Measurements from ENCODE around the gene SGK1. TPM values are rescaled to one million over a fixed set of nuclear protein-coding genes. Genes with fewer than 3 reads are reported as not detected.
"Not testable (repeated sequence)": the region's sequence is repeated elsewhere in the genome, so short reads cannot be mapped to it uniquely, and the experiment has no call there.

Gene SGK1
- total RNA-seq, 3 donors from 2014 or later (not counting 1 experiment from before 2014, with no cell fraction given): 31.8 to 89.6 (median 33.3) TPM

GRCh38 chr6:134235937-134236751 is 81.8 kb downstream of the SGK1 start:
- Mint-ChIP-seq H3K27ac (no peak overlapping the region), H3K4me3 (no peak overlapping the region), H3K4me1 (peaks cover 7 to 16% of the 10 kb centered on the region in 2 donors), H3K36me3 (no peaks in the 10 kb centered on the region), H3K27me3 (ENCODE audit: low read depth in 2 of 2) (no peaks in the 10 kb centered on the region), H3K9me3 (no peaks in the 10 kb centered on the region)
- peak overlapping the region; percentile 72 for H3K27ac ChIP-seq (ENCODE audit: low read length)
- no peak overlapping the region for H3K4me3 ChIP-seq (ENCODE audit: low read length)
- intact Hi-C loops (cut with micrococcal nuclease): no loop called here
- H3K27me3 ChIP-seq (ENCODE audit: control insufficient read depth, insufficient read depth, low read length): no peaks in the 10 kb centered on the region
- H3K36me3 ChIP-seq (ENCODE audit: control insufficient read depth, insufficient read depth, low read length): no peaks in the 10 kb centered on the region
- TF ChIP-seq, protein P1, sequence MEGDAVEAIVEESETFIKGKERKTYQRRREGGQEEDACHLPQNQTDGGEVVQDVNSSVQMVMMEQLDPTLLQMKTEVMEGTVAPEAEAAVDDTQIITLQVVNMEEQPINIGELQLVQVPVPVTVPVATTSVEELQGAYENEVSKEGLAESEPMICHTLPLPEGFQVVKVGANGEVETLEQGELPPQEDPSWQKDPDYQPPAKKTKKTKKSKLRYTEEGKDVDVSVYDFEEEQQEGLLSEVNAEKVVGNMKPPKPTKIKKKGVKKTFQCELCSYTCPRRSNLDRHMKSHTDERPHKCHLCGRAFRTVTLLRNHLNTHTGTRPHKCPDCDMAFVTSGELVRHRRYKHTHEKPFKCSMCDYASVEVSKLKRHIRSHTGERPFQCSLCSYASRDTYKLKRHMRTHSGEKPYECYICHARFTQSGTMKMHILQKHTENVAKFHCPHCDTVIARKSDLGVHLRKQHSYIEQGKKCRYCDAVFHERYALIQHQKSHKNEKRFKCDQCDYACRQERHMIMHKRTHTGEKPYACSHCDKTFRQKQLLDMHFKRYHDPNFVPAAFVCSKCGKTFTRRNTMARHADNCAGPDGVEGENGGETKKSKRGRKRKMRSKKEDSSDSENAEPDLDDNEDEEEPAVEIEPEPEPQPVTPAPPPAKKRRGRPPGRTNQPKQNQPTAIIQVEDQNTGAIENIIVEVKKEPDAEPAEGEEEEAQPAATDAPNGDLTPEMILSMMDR (IDR thresholded peaks at IDR 0.05): no peak
- peak in 1 of 2 donors; percentile 60 for DNase-seq
- peak; percentile 59 to 76 (median 63) for ATAC-seq
- no peaks in the 10 kb centered on the region for H3K9me3 ChIP-seq (ENCODE audit: control insufficient read depth, insufficient read depth, low read length)
- peaks cover 21% of the 10 kb centered on the region for H3K4me1 ChIP-seq (ENCODE audit: control insufficient read depth, insufficient read depth, low read length)
- WGBS (ENCODE audit: insufficient coverage): 75% methylated on average over 6 of the region's 7 CpGs

- H3K36me3 ChIP-seq (ENCODE audit: control insufficient read depth, insufficient read depth, low read length); H3K27ac Mint-ChIP-seq; H3K27me3 Mint-ChIP-seq (ENCODE audit: low read depth in 2 of 2); H3K27me3 ChIP-seq (ENCODE audit: control insufficient read depth, insufficient read depth, low read length); H3K4me3 ChIP-seq (ENCODE audit: low read length); H3K9me3 ChIP-seq (ENCODE audit: control insufficient read depth, insufficient read depth, low read length); H3K36me3 Mint-ChIP-seq; ATAC-seq; intact Hi-C loops (cut with micrococcal nuclease); H3K9me3 Mint-ChIP-seq; DNase-seq; H3K4me3 Mint-ChIP-seq: not testable (repeated sequence)
- H3K4me1 Mint-ChIP-seq: peaks cover 3 to 11% of the 10 kb centered on the region in 2 donors
- WGBS (ENCODE audit: insufficient coverage): 86% methylated on average over 3 of the region's 4 CpGs
- H3K27ac ChIP-seq (ENCODE audit: low read length): peak overlapping the region; percentile 72
- H3K4me1 ChIP-seq (ENCODE audit: control insufficient read depth, insufficient read depth, low read length): peaks cover 15% of the 10 kb centered on the region
Observed at GRCh38 chr6:134235334-134235733, 82.6 kb downstream of the SGK1 start.

- Histone ChIP-seq H3K36me3 (ENCODE audit: control insufficient read depth, insufficient read depth, low read length) (no peaks in the 10 kb centered on the region), H3K4me3 (ENCODE audit: low read length) (no peak overlapping the region), H3K27me3 (ENCODE audit: control insufficient read depth, insufficient read depth, low read length) (no peaks in the 10 kb centered on the region), H3K4me1 (ENCODE audit: control insufficient read depth, insufficient read depth, low read length) (peaks cover 12% of the 10 kb centered on the region), H3K9me3 (ENCODE audit: control insufficient read depth, insufficient read depth, low read length) (no peaks in the 10 kb centered on the region), H3K27ac (ENCODE audit: low read length) (no peak overlapping the region)
- no peak overlapping the region for H3K27ac Mint-ChIP-seq
- no peaks in the 10 kb centered on the region for H3K36me3 Mint-ChIP-seq
- ATAC-seq: no peak
- no peak overlapping the region for H3K4me3 Mint-ChIP-seq
- TF ChIP-seq, protein P1 (IDR thresholded peaks at IDR 0.05): no peak
- H3K27me3 Mint-ChIP-seq (ENCODE audit: low read depth in 2 of 2): no peaks in the 10 kb centered on the region
- 100% methylated on average over 3 of the region's 5 CpGs for WGBS (ENCODE audit: insufficient coverage)
- intact Hi-C loops (cut with micrococcal nuclease): no loop called here
- DNase-seq: no peak
- H3K4me1 Mint-ChIP-seq: peaks cover 0 to 5% of the 10 kb centered on the region in 2 donors
- H3K9me3 Mint-ChIP-seq: no peaks in the 10 kb centered on the region
Observed at GRCh38 chr6:134233180-134233955, 84.5 kb downstream of the SGK1 start.

DNA sequence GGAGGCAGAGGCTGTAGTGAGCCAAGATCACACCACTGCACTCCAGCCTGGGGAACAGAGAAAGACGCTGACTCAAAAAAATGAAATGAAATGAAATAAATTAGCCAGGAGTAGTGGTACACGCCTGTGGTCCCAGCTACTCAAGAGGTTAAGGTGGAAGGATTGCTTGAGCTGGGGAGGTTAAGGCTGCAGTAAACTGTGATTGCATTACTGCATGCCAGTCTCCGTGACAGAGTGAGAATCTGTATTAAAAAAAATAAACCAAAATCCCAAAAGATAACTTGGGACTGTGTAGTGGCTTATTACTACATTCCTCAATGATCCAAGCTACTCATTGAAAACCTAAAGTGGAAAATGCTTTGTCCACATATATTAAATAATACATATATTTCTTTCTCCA is 87.0 kb downstream of the SGK1 start:
- no peak overlapping the region for H3K27ac ChIP-seq (ENCODE audit: low read length)
- Mint-ChIP-seq H3K4me1 (no peaks in the 10 kb centered on the region), H3K9me3 (no peaks in the 10 kb centered on the region), H3K27ac (no peak overlapping the region), H3K4me3 (no peak overlapping the region), H3K27me3 (ENCODE audit: low read depth in 2 of 2) (no peaks in the 10 kb centered on the region), H3K36me3 (no peaks in the 10 kb centered on the region)
- ATAC-seq (no peak), DNase-seq (no peak)
- H3K4me1 ChIP-seq (ENCODE audit: control insufficient read depth, insufficient read depth, low read length): peaks cover 8% of the 10 kb centered on the region
- H3K36me3 ChIP-seq (ENCODE audit: control insufficient read depth, insufficient read depth, low read length): no peaks in the 10 kb centered on the region
- 90% methylated on average over 2 of the region's 3 CpGs for WGBS (ENCODE audit: insufficient coverage)
- no peaks in the 10 kb centered on the region for H3K9me3 ChIP-seq (ENCODE audit: control insufficient read depth, insufficient read depth, low read length)
- intact Hi-C loops (cut with micrococcal nuclease): no loop called here
- TF ChIP-seq, protein P1 (IDR thresholded peaks at IDR 0.05): no peak
- H3K27me3 ChIP-seq (ENCODE audit: control insufficient read depth, insufficient read depth, low read length): no peaks in the 10 kb centered on the region
- no peak overlapping the region for H3K4me3 ChIP-seq (ENCODE audit: low read length)
